Testis (tissue), 3 donors: ENCODE results near the gene CDK6. TPM values are rescaled to one million over a fixed set of nuclear protein-coding genes. Genes with fewer than 3 reads are reported as not detected.

Experiments
- DNase-seq: peaks from one replicate; pipeline ENCODE4 v3.0.0-alpha.2; 2019
- H3K27ac ChIP-seq, 2 donors: fragments of 200-600 bp; sonication (generic); one replicate each; pipeline ENCODE4 v1.5.1; 2019
- H3K27me3 ChIP-seq: fragments of 200-600 bp; sonication (generic); one replicate; pipeline ENCODE4 v1.5.1; 2019
- H3K36me3 ChIP-seq: fragments of 200-600 bp; sonication (generic); one replicate; pipeline ENCODE4 v1.5.1; 2017; ENCODE audit warnings: low read depth; ENCODE audit errors: missing control alignments
- H3K4me1 ChIP-seq: fragments of 200-600 bp; sonication (generic); one replicate; pipeline ENCODE4 v1.5.1; 2019
- H3K4me3 ChIP-seq, 2 donors: fragments of 200-600 bp; sonication (generic); one replicate each; pipeline ENCODE4 v1.5.1; 2017 to 2019
- H3K9me3 ChIP-seq: fragments of 200-600 bp; sonication (generic); one replicate; pipeline ENCODE4 v1.5.1; 2017
- CTCF ChIP-seq, 3 experiments: fragments of 450-650 bp in 2 of 3; fragments of 200-600 bp in 1 of 3; sonication (generic) in 1 of 3; IDR thresholded peaks; one replicate each; pipeline ENCODE4 v1.5.1; 2016 to 2019; ENCODE audit warnings: antibody characterized with exemption in 3 of 3, mild to moderate bottlenecking in 2 of 3, moderate library complexity in 1 of 3
- POLR2A ChIP-seq: fragments of 450-650 bp; IDR thresholded peaks from one replicate; pipeline ENCODE4 v1.6.1; 2017; ENCODE audit warnings: antibody characterized with exemption, mild to moderate bottlenecking, moderate library complexity
- WGBS, 2 donors: methylation state at CpG; one replicate each; pipeline ENCODE4 v1.1.5; 2018; 5-methylcytosine and 5-hydroxymethylcytosine counted together
- intact Hi-C: fragments of 100-400 bp; cut with DNase I; formaldehyde crosslinking; loops from one replicate; pipeline ENCODE4 v1.15.1; 2023; ENCODE audit warnings: low total_unique reads
- polyA plus RNA-seq: library from polyadenylated mRNA; stranded (reverse); fragments of 350-450 nt; fragmentation: Illumina TruSeq; extraction: RNeasy Lipid Tissue Mini Kit (QIAGEN cat#74804); gene quantifications from one replicate; pipeline ENCODE4 v1.2.3, GENCODE V29; 2014; ENCODE audit warnings: low read depth, low replicate concordance; ENCODE audit not compliant: insufficient read depth
- total RNA-seq, 2 donors: library from RNA; depleted of rRNA; stranded (reverse); fragments of >200 nt; gene quantifications; one replicate each; pipeline ENCODE4 v1.2.3, GENCODE V29; 2016

Gene CDK6
- total and polyA plus RNA-seq, 3 donors from 2014 or later: 21.1 to 31.6 (median 22.8) TPM

GRCh38 chr7:92622685-92623084 is 213.7 kb downstream of the CDK6 start:
- no peak for DNase-seq
- 77 to 78% methylated on average over 3 of the region's 3 CpGs for WGBS, 2 donors
- no peaks in the 10 kb centered on the region for H3K4me1 ChIP-seq
- no peak overlapping the region for H3K27ac ChIP-seq
- H3K36me3 ChIP-seq: no peaks in the 10 kb centered on the region
- no peaks in the 10 kb centered on the region for H3K9me3 ChIP-seq
- intact Hi-C loops: no loop called here
- TF ChIP-seq POLR2A (no peak), CTCF (IDR thresholded peaks at IDR 0.05) (no peak)
- H3K4me3 ChIP-seq: no peak overlapping the region
- no peaks in the 10 kb centered on the region for H3K27me3 ChIP-seq

- TF ChIP-seq POLR2A (no peak), CTCF (IDR thresholded peaks at IDR 0.05) (no peak)
- H3K9me3 ChIP-seq: no peaks in the 10 kb centered on the region
- intact Hi-C loops: no loop called here
- H3K36me3 ChIP-seq: no peaks in the 10 kb centered on the region
- 67 to 73% methylated on average over 2 of the region's 2 CpGs for WGBS, 2 donors
- H3K4me3 ChIP-seq: no peak overlapping the region
- DNase-seq: no peak
- no peaks in the 10 kb centered on the region for H3K27me3 ChIP-seq
- no peaks in the 10 kb centered on the region for H3K4me1 ChIP-seq
- H3K27ac ChIP-seq: no peak overlapping the region
Observed at GRCh38 chr7:92622030-92622429, 214.3 kb downstream of the CDK6 start.

- TF ChIP-seq POLR2A (no peak), CTCF (IDR thresholded peaks at IDR 0.05) (no peak)
- Histone ChIP-seq H3K4me1 (no peaks in the 10 kb centered on the region), H3K4me3 (no peak overlapping the region), H3K9me3 (no peaks in the 10 kb centered on the region), H3K36me3 (no peaks in the 10 kb centered on the region), H3K27me3 (no peaks in the 10 kb centered on the region), H3K27ac (no peak overlapping the region)
- 78 to 87% methylated on average over 2 of the region's 2 CpGs for WGBS, 2 donors
- no peak for DNase-seq
- intact Hi-C loops: no loop called here
Observed at GRCh38 chr7:92621561-92622023, 214.8 kb downstream of the CDK6 start.

- H3K4me3 ChIP-seq: no peak overlapping the region
- 32 to 35% methylated on average over 3 of the region's 3 CpGs for WGBS, 2 donors
- H3K36me3 ChIP-seq: no peaks in the 10 kb centered on the region
- H3K4me1 ChIP-seq: no peaks in the 10 kb centered on the region
- no peak for TF ChIP-seq POLR2A
- peak; percentile 47 to 73 (median 53) for TF ChIP-seq CTCF (IDR thresholded peaks at IDR 0.05)
- H3K27ac ChIP-seq: no peak overlapping the region
- no peaks in the 10 kb centered on the region for H3K9me3 ChIP-seq
- intact Hi-C loops: no loop called here
- peak; percentile 68 for DNase-seq
- H3K27me3 ChIP-seq: no peaks in the 10 kb centered on the region
Observed at GRCh38 chr7:92621026-92621540, 215.3 kb downstream of the CDK6 start.

GRCh38 chr7:92615861-92616260 is 220.5 kb downstream of the CDK6 start:
- 75 to 85% methylated on average over 1 of the region's 1 CpG for WGBS, 2 donors
- no peaks in the 10 kb centered on the region for H3K27me3 ChIP-seq
- no peak for DNase-seq
- no peaks in the 10 kb centered on the region for H3K9me3 ChIP-seq
- no peak overlapping the region for H3K4me3 ChIP-seq
- no peaks in the 10 kb centered on the region for H3K4me1 ChIP-seq
- intact Hi-C loops: no loop called here
- no peak overlapping the region for H3K27ac ChIP-seq
- H3K36me3 ChIP-seq: no peaks in the 10 kb centered on the region
- no peak for TF ChIP-seq POLR2A
- TF ChIP-seq CTCF (IDR thresholded peaks at IDR 0.05): no peak
